ENCODE measurements around the gene TPSG1. TPM values are rescaled to one million over a fixed set of nuclear protein-coding genes. Genes with fewer than 3 reads are reported as not detected.

The TPSG1 gene
- total RNA-seq, 1 experiment from 2014 or later: not detected

GRCh38 chr16:1193143-1193824 lies 31.8 kb downstream of the TPSG1 start:
- Histone ChIP-seq H3K4me2 (ENCODE audit: insufficient read depth, insufficient read length, low read length) (no peak overlapping the region), H3K9me3 (ENCODE audit: control insufficient read depth, low read depth, low read length) (no peaks in the 10 kb centered on the region)
- no CpG with 5 or more reads among the region's 30 CpGs for WGBS (ENCODE audit: extremely low coverage, insufficient read length, low lambda C conversion rate)

More at GRCh38 chr16:1193143-1193824, 31.8 kb downstream of the TPSG1 start:
- H2BK5ac ChIP-seq (ENCODE audit: insufficient read length, low read length): no peak overlapping the region
- no peaks in the 10 kb centered on the region for H3K27me3 ChIP-seq (ENCODE audit: insufficient read depth, low read length)
- H4K5ac ChIP-seq (ENCODE audit: insufficient read length, low read depth, low read length): no peak overlapping the region
- DNase-seq: no peak
- no peaks in the 10 kb centered on the region for H3K9me3 Mint-ChIP-seq
- H3K23ac ChIP-seq (ENCODE audit: insufficient read length, low read depth, low read length): no peak overlapping the region
- H2AK5ac ChIP-seq (ENCODE audit: insufficient read length, low read length): no peak overlapping the region
- H3T11ph ChIP-seq (ENCODE audit: low read length): no peak overlapping the region
- H3K9ac ChIP-seq (ENCODE audit: extremely low read depth, insufficient read length, low read length): no peak overlapping the region
- no peak overlapping the region for H3K4ac ChIP-seq (ENCODE audit: low read depth, low read length)
- peaks cover 4 to 15% of the 10 kb centered on the region in 2 experiments; a peak in 3 of 4 replicates for H3K4me1 Mint-ChIP-seq
- no peak for TF ChIP-seq CTCF (conservative IDR thresholded peaks at IDR 0.05)
- H3K79me1 ChIP-seq (ENCODE audit: insufficient read depth, low read depth, low read length, poor library complexity, severe bottlenecking): no peaks in the 10 kb centered on the region
- no peak overlapping the region for H4K91ac ChIP-seq (ENCODE audit: insufficient read length, low read depth, low read length)
- H4K8ac ChIP-seq (replicated peaks; ENCODE audit: insufficient read length, low read depth, low read length): no peak overlapping the region
- no peak overlapping the region for H3K27ac Mint-ChIP-seq
- no peak overlapping the region for H2BK20ac ChIP-seq (ENCODE audit: low read depth, low read length, poor library complexity, severe bottlenecking)
- H3K18ac ChIP-seq (ENCODE audit: insufficient read length, low read depth, low read length): no peak overlapping the region
- H3K23me2 ChIP-seq (ENCODE audit: insufficient read length, low read depth, low read length, poor library complexity, severe bottlenecking): no peaks in the 10 kb centered on the region
- no peaks in the 10 kb centered on the region; a peak in 1 of 7 replicates for H3K36me3 Mint-ChIP-seq (ENCODE audit: insufficient read depth in 1 of 3, low read depth in 3 of 3)
- H2BK15ac ChIP-seq (ENCODE audit: low read depth, low read length): no peak overlapping the region
- H4K20me1 ChIP-seq (ENCODE audit: control insufficient read depth, insufficient read depth, insufficient read length): peaks cover 2% of the 10 kb centered on the region
- no peak overlapping the region for H2AFZ ChIP-seq (ENCODE audit: low read length)
- no peaks in the 10 kb centered on the region for H3K79me2 ChIP-seq (ENCODE audit: insufficient read depth, low read length)
- H3K27me3 Mint-ChIP-seq (ENCODE audit: low read depth): no peaks in the 10 kb centered on the region
- no peak overlapping the region for H3K4me3 Mint-ChIP-seq
- no peak overlapping the region for H2BK120ac ChIP-seq (ENCODE audit: low read depth, low read length, poor library complexity, severe bottlenecking)
- H2BK12ac ChIP-seq (ENCODE audit: insufficient read length, low read depth, low read length): no peak overlapping the region
- no peak overlapping the region for H3K27ac ChIP-seq (ENCODE audit: insufficient read length, low read depth, low read length)
- no peak overlapping the region for H3K56ac ChIP-seq (ENCODE audit: insufficient read length, low read depth, low read length)
- no peaks in the 10 kb centered on the region for H3K4me1 ChIP-seq (ENCODE audit: insufficient read depth, low read length)
- no peak overlapping the region; the same call in 1 of the 2 replicates for H3K14ac ChIP-seq (ENCODE audit: insufficient read depth, low read length)

Measured in H9 (cell line).